GM04503 (cell line): ENCODE data around the gene SPIN1.

Source experiments
- DNase-seq: peaks from one replicate; pipeline ENCODE4 v3.0.0-alpha.2; 2012; ENCODE audit warnings: low read depth

The SPIN1 gene

DNA sequence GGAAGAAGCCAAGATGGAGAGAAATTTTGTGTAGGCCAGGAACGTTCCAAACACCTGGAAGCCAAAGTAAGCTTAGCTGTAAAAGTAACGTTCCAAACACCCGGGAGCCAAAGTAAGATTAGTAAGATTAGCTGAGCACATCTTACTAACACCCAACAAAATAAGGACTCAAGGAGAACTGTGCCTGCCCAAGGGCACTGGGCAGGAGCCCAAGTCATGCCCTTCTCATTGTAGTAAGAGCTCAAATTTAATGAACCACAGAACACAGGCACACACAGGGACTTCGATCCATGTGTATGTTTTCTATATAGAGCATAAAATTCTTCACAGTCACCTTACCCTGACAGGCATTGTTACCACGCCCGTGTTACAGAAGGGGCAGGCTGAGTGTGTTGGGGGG is 110.6 kb downstream of the SPIN1 start:
- no peak for DNase-seq

DNA sequence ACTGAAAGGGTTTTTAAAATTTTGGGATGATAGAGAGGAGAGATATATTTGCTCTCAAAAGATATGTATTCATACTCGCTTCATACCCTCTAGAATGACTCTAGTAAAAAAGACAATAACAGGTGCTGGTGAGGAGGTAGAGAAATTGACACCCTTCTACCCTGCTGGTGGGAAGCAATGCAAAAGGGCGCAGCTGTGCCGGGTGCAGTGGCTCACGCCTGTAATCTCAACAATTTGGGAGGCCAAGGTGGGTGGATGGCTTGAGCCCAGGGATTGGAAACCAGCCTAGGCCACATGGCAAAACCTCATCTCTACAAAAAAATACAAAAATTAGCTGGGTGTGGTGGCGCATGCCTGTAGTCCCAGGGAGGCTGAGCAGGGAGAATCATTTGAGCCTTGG is 112.8 kb downstream of the SPIN1 start:
- no peak for DNase-seq

DNA sequence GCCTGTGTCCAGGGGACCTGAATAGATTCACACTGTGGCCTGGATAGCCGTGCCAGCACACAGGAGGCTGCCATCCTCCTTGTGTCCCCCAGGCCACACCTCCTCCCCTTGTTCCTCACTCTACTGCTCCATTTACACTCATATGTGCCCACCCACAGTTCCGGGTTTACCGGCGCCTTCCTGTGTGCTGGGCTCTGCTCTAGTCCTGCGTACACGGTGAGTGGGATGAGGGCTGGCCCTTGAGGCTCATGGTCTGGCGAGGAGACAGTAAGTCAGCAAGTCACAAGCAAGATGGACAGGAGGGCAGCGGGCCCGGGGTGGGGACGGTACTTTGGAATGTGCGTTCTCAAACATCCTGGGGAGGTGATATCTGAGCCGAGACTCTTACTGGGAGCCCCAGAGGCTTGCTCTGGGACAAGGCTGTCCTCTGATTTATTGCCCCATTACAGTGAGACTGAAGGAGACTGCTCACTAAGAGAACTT is 114.3 kb downstream of the SPIN1 start:
- no peak for DNase-seq

DNA sequence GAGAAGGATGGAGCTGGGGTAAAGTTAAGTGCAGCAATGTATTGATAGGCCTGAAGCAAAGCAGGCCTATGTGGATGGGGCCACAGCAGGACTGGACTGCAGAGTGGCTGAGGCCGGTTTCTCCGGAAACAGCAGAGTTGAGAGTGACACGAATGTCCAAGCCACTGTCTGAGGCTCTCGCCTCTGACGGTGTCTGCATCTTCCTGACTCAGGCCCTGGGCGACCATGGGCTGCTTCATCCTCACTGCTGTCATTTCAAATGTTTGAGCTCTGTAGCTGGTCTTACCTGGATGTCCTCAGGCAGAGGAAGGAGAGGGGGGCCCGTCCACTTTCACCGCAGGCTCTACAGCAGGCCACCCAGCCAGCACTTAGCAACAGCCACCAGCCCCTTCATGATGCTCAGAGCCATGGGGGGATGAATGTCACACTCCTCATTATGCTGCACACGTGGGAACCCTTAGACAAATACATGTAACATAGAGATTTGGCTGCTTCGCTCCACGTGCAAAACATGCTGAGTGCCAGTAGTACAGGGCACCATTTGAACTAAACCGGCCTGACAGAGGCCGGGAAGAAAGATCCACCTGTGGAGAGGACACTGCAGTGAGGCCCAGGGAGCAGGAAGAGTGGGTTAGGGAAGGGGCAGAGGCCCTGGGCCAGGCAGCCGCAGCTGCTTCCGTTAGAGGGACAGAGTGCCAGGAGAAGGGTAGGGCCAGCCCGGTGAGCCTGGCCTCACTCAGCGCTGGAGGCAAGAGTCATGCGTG is 115.0 kb downstream of the SPIN1 start:
- no peak for DNase-seq

DNA sequence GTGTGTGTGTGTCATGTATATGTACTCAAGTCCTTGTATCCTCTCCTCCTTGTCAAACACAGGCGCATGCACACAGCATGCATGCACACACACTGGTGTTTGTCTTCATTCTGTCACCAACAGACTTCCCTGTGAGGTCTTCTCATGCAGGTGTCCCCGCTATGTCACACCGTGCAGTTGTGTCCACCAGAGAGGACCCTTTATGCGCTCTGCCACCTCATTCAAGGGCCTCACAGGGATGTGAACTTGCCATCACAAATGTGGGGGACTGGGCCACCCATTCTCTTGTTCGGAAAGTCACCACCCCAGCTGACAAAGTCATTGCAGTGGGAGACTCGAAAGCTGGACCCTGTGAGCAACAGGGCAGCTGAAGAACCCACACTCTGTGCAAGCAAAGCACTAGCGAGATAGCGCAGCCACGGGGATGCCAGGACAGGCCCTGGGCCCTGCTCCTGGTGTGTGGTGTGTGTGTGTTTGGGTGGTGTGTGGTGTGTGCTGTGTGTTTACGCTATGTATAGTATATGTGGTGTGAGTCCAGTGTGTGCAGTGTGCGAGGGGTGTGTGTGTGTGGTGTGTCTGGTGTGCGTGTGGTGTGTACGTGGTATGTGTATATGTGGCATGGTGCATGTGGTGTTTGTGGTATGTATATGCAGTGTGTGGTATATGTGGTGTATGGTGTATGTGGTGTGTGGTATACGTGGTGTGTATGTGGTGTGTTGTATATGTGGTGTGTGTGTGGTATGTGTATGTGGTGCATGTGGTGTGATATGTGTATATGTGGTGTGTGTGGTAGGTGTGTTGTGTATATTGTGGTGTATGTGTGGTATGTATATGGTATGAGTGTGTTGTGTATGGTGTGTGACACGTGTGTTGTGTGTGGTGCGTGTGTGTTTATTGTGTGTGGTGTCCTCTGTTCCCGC is 115.9 kb downstream of the SPIN1 start:
- DNase-seq: no peak

DNA sequence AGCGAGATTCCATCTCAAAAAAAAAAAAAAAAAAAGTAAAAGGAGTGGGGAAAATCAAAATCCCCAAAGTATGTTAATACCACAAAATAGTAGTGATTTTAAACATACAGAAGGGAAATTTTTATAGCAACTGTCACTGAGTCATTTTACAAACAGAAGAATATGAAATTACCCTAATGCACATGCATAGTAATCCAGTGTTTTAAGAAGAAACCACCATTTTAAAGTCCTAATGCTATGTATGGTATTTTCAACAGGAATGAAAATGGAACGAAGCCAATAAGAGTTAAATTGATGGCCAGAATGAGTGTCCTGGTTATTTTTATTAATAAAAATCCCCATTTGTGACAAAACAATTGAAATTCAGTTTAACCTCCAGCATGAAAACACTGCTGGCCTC is 120.1 kb downstream of the SPIN1 start:
- no peak for DNase-seq

DNA sequence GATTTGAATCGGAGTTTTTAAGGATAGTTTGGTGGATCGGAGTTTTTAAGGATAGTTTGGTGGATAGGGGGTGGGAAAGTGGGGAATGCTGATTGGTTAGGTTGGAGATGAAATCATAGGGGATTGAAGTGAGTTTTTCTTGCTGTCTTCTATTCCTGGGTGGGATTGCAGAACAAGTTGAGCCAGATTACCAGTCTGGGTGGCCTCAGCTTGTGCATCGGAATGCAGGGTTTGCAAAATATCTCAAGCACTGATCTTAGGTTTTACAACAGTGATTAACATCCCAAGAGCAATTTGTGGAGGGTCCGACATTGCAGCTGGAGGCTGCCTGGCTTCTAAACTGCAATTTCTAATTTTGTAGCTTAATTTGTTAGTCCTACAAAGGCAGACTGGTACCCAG is 123.7 kb downstream of the SPIN1 start:
- no peak for DNase-seq

DNA sequence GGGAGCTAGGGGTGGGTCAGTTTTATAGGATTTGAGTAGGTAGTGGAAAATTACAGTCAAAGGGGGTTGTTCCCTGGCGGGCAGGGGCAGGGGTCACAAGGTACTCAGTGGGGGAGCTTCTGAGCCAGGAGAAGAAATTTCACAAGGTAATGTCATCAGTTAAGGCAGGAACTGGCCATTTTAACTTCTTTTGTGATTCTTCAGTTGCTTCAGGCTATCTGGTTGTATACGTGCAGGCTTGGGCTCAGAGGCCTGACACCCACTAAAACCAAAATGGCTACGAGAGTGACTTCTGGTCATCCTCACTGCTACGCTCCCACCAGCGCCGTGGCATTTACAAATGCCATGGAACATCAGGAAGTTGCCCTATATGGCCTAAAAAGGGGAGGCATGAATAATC is 126.0 kb downstream of the SPIN1 start:
- no peak for DNase-seq

DNA sequence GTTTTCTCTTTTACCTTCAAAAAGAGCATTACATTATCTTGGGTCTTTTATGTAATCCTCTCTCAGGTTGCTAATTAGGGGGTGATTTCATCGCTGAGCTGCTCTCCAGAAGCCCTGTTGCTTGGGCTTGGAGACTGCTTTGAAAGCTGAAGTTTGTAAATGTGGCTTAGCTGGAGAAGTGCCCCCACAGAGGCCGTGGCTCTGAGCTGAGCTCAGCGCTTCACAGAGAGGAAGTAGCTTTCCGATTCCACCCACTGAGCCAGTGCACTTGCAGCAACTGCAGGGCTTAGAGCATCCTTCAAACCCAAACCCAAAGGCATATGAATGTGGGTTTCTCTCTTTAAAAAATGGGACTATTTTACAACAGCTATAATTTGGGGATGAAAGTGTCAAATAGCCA is 133.1 kb downstream of the SPIN1 start:
- no peak for DNase-seq

DNA sequence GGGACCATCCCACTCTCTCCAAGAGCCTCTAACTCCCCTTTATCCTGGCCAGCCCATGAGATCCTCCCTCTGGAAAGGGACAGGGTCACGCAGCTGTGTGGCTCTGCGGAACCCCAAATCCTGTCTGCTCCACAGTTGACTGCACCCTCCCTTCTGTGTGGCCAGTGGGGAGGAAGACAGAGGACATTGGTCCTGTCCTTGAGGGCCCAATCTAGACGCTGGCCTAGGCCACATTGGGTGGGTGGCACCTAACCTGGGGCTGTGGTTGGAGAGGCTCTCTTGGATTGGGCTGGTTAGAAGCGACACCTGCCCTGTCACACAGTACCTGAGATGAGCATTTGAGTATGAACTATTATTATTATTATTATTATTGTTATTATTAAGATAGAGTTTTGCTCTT is 134.1 kb downstream of the SPIN1 start:
- no peak for DNase-seq

DNA sequence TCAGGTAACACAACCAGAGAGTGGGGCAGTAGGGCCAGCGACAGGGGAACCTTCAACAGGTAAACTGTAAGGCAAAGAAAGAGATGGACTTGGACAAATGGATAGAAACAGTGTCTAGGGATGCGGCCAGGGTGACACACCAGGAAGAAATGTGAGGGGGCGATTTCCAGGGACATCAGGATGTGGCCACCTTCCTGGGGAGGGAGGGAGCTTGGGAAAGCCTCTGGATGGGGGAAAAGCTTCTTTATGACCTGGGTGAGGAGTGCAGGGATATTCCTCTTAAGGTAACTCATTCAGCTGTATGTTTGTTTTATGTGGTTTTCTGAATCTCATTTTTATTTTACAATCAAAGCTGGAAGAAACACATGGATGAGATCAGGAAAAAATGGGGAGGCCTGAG is 134.8 kb downstream of the SPIN1 start:
- DNase-seq: no peak

DNA sequence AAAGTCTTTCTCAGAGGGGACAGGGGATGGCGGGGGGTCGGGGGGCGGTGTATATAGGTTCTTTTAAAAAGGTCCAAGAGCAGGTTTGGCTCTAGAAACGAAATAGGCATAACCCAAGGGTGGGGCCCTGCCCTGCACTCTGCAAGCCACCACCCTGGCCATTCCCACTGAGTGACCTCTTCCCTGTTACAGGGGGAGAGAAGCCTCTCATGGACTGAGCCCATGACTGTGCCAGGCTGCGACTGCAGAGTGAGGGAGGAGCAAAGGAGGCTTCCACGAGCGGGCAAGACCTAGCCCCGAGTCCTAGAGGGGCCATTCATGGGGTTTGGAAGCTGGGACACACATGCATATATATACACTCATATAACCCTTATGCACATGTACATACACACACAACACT is 136.7 kb downstream of the SPIN1 start:
- DNase-seq: no peak

DNA sequence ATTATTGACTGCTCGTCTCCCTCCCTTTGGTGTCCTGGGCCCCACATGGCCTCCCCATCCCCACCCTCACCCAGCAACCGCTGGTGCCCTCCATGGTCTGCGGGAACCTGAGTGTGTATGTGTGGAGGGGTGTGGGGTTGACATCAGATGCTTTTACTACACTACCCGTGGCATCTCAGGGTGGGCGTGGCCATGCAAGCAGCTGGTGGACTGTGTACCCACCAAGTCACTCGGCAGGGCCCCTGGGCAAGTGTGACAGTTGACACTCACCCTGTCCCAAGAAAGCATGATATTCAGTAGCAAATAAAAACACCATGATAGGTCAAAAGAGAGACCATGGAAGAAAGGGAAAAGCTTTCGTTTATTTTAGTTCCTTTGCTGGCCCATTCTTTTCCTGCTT is 139.4 kb downstream of the SPIN1 start:
- DNase-seq: no peak
